ENCODE results near the gene SAG.

Gene SAG

GRCh38 chr2:233380132-233380895 lies 72.7 kb downstream of the SAG start:
- no peak for DNase-seq (ENCODE audit: low read depth)

GRCh38 chr2:233380995-233381637 lies 73.5 kb downstream of the SAG start:
- DNase-seq (ENCODE audit: low read depth): no peak

- no peak for DNase-seq (ENCODE audit: low read depth)
Observed at GRCh38 chr2:233381638-233381995, 74.0 kb downstream of the SAG start.

- no peak for DNase-seq (ENCODE audit: low read depth)
Observed at GRCh38 chr2:233384015-233384414, 76.4 kb downstream of the SAG start.

GRCh38 chr2:233384811-233385488 lies 77.3 kb downstream of the SAG start:
- DNase-seq (ENCODE audit: low read depth): no peak

DNA sequence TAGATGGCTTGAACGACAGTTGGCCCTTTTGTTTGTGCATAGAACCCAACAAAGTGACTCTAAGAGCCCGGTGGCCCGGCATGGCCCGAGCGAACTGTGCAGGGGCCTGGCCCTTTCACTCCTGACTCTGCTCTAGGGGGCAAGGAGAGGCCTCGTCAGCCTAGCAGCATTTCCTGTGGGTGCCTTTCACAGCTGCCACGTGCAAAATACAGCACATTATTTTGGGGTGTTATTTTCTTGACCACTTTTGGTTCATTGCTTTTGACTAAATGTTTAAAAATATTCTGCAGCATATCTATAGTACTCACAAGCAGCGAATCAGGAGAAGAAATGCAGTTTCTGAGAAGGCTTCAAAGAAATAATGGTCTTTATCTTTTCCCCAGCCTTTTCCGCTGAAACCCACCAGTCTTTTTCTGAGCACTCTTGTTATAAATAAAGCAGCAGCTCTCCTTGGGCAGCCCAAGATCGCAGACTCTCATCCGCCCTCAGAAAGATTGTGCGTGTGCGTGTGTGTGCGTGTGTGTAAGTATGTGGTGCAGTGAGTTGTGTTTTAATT lies 78.0 kb downstream of the SAG start:
- no peak for DNase-seq (ENCODE audit: low read depth)

- no peak for DNase-seq (ENCODE audit: low read depth)
Observed at GRCh38 chr2:233386382-233387041, 78.9 kb downstream of the SAG start.

GRCh38 chr2:233387225-233387624 lies 79.6 kb downstream of the SAG start:
- DNase-seq (ENCODE audit: low read depth): no peak

GRCh38 chr2:233387667-233388528 lies 80.3 kb downstream of the SAG start:
- DNase-seq (ENCODE audit: low read depth): no peak

DNA sequence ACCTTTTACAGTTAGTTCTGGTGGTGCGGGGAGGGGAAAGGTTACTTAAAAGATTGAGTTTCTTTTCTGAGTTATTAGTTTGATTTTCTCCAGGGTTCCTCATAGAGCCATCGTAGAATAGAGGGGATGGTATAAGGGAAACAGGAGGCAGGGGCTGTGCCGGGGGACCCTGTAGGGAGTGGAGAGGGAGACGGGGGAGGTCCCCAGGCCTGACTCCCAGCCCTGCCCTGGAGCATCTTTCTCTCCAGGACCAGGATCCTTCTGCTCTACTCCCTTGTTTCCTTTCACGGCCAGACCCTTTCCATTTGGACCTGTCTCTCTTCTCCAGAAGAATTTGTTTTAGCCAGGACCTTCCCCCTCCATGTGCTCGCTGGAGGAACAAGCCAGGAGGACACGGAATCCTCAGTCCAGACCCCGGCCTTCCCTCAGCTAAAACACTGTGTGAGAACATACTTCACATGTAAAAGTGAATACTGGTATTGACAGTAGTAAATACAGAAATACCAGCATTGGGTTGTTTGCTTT lies 82.0 kb downstream of the SAG start:
- DNase-seq (ENCODE audit: low read depth): no peak

GRCh38 chr2:233395687-233396086 lies 88.1 kb downstream of the SAG start:
- DNase-seq (ENCODE audit: low read depth): no peak

Data from activated T-cell treated with anti-CD3 and anti-CD28 coated beads for 48 hours (primary cell).